ENCODE data around the gene ARSJ. TPM values are rescaled to one million over a fixed set of nuclear protein-coding genes. Genes with fewer than 3 reads are reported as not detected.
"Not testable (repeated sequence)": the region's sequence is repeated elsewhere in the genome, so short reads cannot be mapped to it uniquely, and the experiment has no call there.

The ARSJ gene
- total RNA-seq, 6 donors from 2014 or later = 5.4 to 29.3 (median 14.8) TPM

DNA sequence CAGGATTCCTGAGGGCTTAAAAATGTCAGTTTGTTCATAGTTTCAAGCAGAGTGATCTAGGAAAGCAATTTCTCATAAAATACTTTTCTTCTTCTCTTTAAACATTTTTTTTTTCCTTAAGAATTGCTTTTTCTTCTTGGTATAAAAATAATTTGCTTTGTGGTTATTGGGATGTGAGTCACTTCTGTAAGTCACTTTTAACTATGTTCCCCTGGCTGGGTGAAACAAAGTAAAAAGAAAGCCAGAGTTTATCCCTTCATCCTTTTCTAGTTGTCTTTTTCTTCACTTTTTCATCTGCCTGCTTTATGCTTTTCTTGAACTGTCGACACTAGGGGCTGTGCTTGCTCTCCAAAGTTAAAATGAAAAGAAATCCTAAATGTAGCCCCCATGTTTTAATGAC, 33.5 kb downstream of the ARSJ start:
- Histone ChIP-seq H3K27me3 (no peaks in the 10 kb centered on the region), H3K27ac (no peak overlapping the region), H3K9me3 (no peaks in the 10 kb centered on the region), H3K36me3 (no peaks in the 10 kb centered on the region), H3K4me1 (peaks cover 0 to 4% (median 0%) of the 10 kb centered on the region in 4 donors), H3K4me3 (no peak overlapping the region)
- DNase-seq (no peak), ATAC-seq (ENCODE audit: low FRiP score in 2 of 2) (no peak)
- TF ChIP-seq, protein P1, sequence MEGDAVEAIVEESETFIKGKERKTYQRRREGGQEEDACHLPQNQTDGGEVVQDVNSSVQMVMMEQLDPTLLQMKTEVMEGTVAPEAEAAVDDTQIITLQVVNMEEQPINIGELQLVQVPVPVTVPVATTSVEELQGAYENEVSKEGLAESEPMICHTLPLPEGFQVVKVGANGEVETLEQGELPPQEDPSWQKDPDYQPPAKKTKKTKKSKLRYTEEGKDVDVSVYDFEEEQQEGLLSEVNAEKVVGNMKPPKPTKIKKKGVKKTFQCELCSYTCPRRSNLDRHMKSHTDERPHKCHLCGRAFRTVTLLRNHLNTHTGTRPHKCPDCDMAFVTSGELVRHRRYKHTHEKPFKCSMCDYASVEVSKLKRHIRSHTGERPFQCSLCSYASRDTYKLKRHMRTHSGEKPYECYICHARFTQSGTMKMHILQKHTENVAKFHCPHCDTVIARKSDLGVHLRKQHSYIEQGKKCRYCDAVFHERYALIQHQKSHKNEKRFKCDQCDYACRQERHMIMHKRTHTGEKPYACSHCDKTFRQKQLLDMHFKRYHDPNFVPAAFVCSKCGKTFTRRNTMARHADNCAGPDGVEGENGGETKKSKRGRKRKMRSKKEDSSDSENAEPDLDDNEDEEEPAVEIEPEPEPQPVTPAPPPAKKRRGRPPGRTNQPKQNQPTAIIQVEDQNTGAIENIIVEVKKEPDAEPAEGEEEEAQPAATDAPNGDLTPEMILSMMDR (IDR thresholded peaks at IDR 0.05) = no peak
- WGBS, 2 donors = 82 to 83% methylated on average over 1 of the region's 1 CpG

DNA sequence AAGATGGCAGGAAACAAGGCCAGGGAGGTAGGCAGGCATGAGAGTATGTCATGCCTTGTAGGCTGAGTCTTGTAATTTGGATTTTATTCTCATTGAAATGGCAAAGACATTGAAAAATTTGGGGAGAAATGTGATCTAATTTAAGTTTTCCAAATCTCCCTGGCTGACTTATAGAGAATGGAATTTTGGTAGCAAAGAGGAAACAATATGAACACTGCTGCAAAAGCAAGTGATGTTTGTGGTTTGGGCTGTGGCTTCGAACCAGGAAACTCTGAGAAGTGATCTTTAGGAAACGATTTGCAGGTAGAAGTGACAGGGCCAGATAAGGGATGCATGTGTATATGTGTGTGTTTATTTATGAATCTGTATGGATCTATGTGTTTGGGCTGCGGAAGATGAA, 35.6 kb downstream of the ARSJ start:
- 21 to 50% methylated on average over 3 of the region's 3 CpGs for WGBS, 2 donors
- no peak for ATAC-seq (ENCODE audit: low FRiP score in 2 of 2)
- TF ChIP-seq POLR2A (IDR thresholded peaks at IDR 0.05) = no peak
- no peak for TF ChIP-seq EP300 (IDR thresholded peaks at IDR 0.05)
- TF ChIP-seq, protein P1 (IDR thresholded peaks at IDR 0.05) = no peak
- TF ChIP-seq POLR2AphosphoS5 (IDR thresholded peaks at IDR 0.05) = no peak

DNA sequence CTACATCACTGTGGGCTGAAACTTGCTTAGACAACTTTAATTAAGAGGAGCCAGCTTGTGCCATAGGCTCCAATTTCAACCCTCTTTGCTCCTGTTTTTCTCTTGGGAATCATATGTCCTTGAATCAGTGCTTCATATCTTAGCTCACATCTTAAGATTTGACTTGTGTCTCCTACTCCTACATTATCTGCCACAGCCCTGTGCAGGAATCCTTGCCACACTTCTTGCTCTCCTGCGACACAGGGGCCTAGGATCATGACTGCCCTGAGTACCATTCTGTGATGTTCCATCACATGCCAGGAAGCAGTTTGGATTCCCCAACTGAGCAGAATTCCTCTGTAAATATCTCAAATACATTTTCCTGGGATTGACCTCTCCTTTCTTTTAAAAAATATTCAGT, 36.4 kb downstream of the ARSJ start:
- ATAC-seq (ENCODE audit: low FRiP score in 2 of 2) = no peak
- H3K36me3 ChIP-seq = no peaks in the 10 kb centered on the region

More for the DNA sequence above, 35.6 kb downstream of the ARSJ start:
- no peaks in the 10 kb centered on the region for H3K4me1 ChIP-seq
- no peaks in the 10 kb centered on the region for H3K9me3 ChIP-seq
- no peaks in the 10 kb centered on the region for H3K27me3 ChIP-seq
- no peak overlapping the region for H3K27ac ChIP-seq
- H3K36me3 ChIP-seq = no peaks in the 10 kb centered on the region
- no peak overlapping the region for H3K4me3 ChIP-seq
- DNase-seq = no peak

DNA sequence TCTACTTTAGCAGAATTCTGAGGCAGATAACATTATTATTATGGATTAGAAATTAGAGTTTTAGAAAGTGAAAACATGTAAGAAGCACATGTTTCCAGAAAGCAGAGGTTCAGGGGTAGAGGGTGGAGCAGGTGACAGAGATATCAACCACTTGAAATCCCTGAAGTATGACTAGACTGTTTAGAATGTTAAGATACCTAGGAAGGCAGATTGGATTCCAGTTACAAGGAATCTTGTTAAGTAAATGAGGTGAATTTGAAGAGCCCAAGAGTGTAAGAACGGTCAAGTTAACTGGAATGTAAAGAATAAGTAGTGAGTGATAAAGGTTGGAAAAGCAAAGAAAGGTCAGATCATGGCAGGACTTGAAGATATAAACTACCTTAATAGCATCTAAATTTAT, 37.6 kb downstream of the ARSJ start:
- Histone ChIP-seq H3K9me3 (no peaks in the 10 kb centered on the region), H3K27ac (no peak overlapping the region), H3K4me3 (no peak overlapping the region), H3K27me3 (no peaks in the 10 kb centered on the region), H3K36me3 (no peaks in the 10 kb centered on the region), H3K4me1 (no peaks in the 10 kb centered on the region)
- ATAC-seq (ENCODE audit: low FRiP score in 2 of 2) = no peak
- no peak for DNase-seq
- TF ChIP-seq, protein P1 (IDR thresholded peaks at IDR 0.05) = no peak
- TF ChIP-seq POLR2A (IDR thresholded peaks at IDR 0.05) = no peak
- no peak for TF ChIP-seq EP300 (IDR thresholded peaks at IDR 0.05)
- no peak for TF ChIP-seq POLR2AphosphoS5 (IDR thresholded peaks at IDR 0.05)
- WGBS, 2 donors = 37 to 49% methylated on average over 1 of the region's 1 CpG

More for the DNA sequence above, 36.4 kb downstream of the ARSJ start:
- Histone ChIP-seq H3K9me3 (no peaks in the 10 kb centered on the region), H3K4me3 (no peak overlapping the region), H3K27me3 (no peaks in the 10 kb centered on the region), H3K4me1 (no peaks in the 10 kb centered on the region), H3K27ac (no peak overlapping the region)
- no peak for TF ChIP-seq POLR2A (IDR thresholded peaks at IDR 0.05)
- TF ChIP-seq, protein P1 (IDR thresholded peaks at IDR 0.05) = no peak
- TF ChIP-seq EP300 (IDR thresholded peaks at IDR 0.05) = no peak
- TF ChIP-seq POLR2AphosphoS5 (IDR thresholded peaks at IDR 0.05) = no peak
- DNase-seq = no peak
- 33 to 70% methylated on average over 1 of the region's 1 CpG for WGBS, 2 donors

DNA sequence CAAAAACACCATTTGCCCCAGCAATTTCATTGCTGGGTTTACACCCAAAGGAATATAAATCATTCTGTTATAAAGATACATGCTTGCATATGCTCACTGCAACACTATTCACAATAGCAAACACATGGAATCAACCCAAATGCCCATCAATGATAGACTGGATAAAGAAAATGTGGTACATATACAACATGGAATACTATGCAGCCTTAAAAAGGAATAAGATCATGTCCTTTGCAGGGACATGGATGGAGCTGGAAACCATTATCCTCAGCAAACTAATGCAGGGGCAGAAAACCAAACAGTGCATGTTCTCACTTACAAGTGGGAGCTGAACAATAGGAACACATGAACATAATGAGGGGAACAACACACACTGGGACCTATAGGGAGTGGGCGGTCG, 39.3 kb downstream of the ARSJ start:
- not testable (repeated sequence) for H3K27me3 ChIP-seq; H3K4me3 ChIP-seq; H3K4me1 ChIP-seq; DNase-seq; ATAC-seq (ENCODE audit: low FRiP score in 2 of 2); H3K27ac ChIP-seq; H3K36me3 ChIP-seq; H3K9me3 ChIP-seq
- 93 to 98% methylated on average over 2 of the region's 2 CpGs for WGBS, 2 donors
